GM12873 (cell line): ENCODE measurements around the gene DIS3L2.

Source experiments
- CTCF ChIP-seq: IDR thresholded peaks from 2 replicates; pipeline ENCODE4 v1.5.1; 2012; ENCODE audit warnings: low read depth, mild to moderate bottlenecking, moderate library complexity, low read length, control low read depth; ENCODE audit not compliant: insufficient read depth; ENCODE audit errors: missing control alignments

The DIS3L2 gene

GRCh38 chr2:232365621-232366321, 404.3 kb downstream of the DIS3L2 start:
- peak; percentile 46 for TF ChIP-seq CTCF

GRCh38 chr2:232367016-232367415, 405.5 kb downstream of the DIS3L2 start:
- TF ChIP-seq CTCF, result no peak

- peak; percentile 55 for TF ChIP-seq CTCF
These were observed 406.2 kb downstream of the DIS3L2 start for GRCh38 chr2:232367591-232368233.

GRCh38 chr2:232368311-232368731, 406.8 kb downstream of the DIS3L2 start:
- TF ChIP-seq CTCF, result no peak

GRCh38 chr2:232369126-232369951, 407.8 kb downstream of the DIS3L2 start:
- no peak for TF ChIP-seq CTCF

- TF ChIP-seq CTCF, result no peak
These were observed 411.0 kb downstream of the DIS3L2 start for GRCh38 chr2:232372231-232373208.
